ENCODE measurements around the gene DNM1L. TPM values are rescaled to one million over a fixed set of nuclear protein-coding genes. Genes with fewer than 3 reads are reported as not detected.

Gene DNM1L
- total and polyA plus RNA-seq, 9 of the 15 experiments (the other 6 are each of a cell fraction or from before 2014, with no cell fraction given) = 24.1 to 82.8 (median 61.5) TPM

- no peak for TF ChIP-seq FOXP4 (CRISPR knock-in tag; IDR thresholded peaks at IDR 0.05; ENCODE audit: borderline replicate concordance)
- TF ChIP-seq BCOR (IDR thresholded peaks at IDR 0.05) = no peak
- TF ChIP-seq NEUROD1 (IDR thresholded peaks at IDR 0.05; ENCODE audit: borderline replicate concordance, low read depth, low read length, partially characterized antibody) = no peak
- TF ChIP-seq CBX8 (IDR thresholded peaks at IDR 0.05; ENCODE audit: borderline replicate concordance, extremely low read depth, low read depth, low read length, poor library complexity, severe bottlenecking) = no peak
- no peak for TF ChIP-seq EZH2 (IDR thresholded peaks at IDR 0.05; ENCODE audit: borderline replicate concordance, low read depth, low read length)
- no peak for TF ChIP-seq POLR2B (IDR thresholded peaks at IDR 0.05; ENCODE audit: low read depth, partially characterized antibody)
- TF ChIP-seq OTX1 (CRISPR knock-in tag; IDR thresholded peaks at IDR 0.05) = no peak
These were observed 27.7 kb upstream of the DNM1L start (continued) for GRCh38 chr12:32651151-32651955.

GRCh38 chr12:32651956-32652210 is 27.2 kb upstream of the DNM1L start:
- ChIA-PET POLR2A (no interaction called here), CTCF (ENCODE audit: low intra/inter-chr PET ratio) (no interaction called here)
- H3K27me3 ChIP-seq (ENCODE audit: control insufficient read depth in 2 of 2, insufficient read depth in 2 of 2, low read length in 2 of 2) = peaks cover 6 to 25% of the 10 kb centered on the region in 2 experiments; a peak in 4 of 5 replicates
- H3K9me1 ChIP-seq (ENCODE audit: control insufficient read depth, insufficient read depth, low read length) = no peaks in the 10 kb centered on the region
- H3K4me1 ChIP-seq (replicated peaks in 1 of 2; ENCODE audit: control insufficient read depth in 2 of 2, insufficient read depth in 2 of 2, low read length in 2 of 2) = no peaks in the 10 kb centered on the region
- intact Hi-C loops (cut with micrococcal nuclease) = no loop called here
- no peak for ATAC-seq
- H4K20me1 ChIP-seq (replicated peaks; ENCODE audit: control insufficient read depth, insufficient read depth, low read length) = no peaks in the 10 kb centered on the region
- no peaks in the 10 kb centered on the region for H3K79me2 ChIP-seq (ENCODE audit: control insufficient read depth, insufficient read depth, low read length)
- no peak overlapping the region for H3K9ac ChIP-seq (ENCODE audit: insufficient read depth in 1 of 2, low read depth in 2 of 2, low read length in 2 of 2)
- H3K4me2 ChIP-seq (ENCODE audit: insufficient read depth, low read length) = no peak overlapping the region
- no peak overlapping the region for H3K4me3 ChIP-seq
- no peaks in the 10 kb centered on the region for H3K9me3 ChIP-seq (replicated peaks; ENCODE audit: control insufficient read depth, insufficient read depth, low read depth, low read length)
- no TSS peak for BruUV-seq (replicated peaks)
- WGBS (ENCODE audit: insufficient coverage, low coverage, missing lambda C conversion rate) = 0% methylated on average over 4 of the region's 4 CpGs
- FAIRE-seq = no peak
- no peak for DNase-seq (ENCODE audit: extremely low read depth in 1 of 4, low spot score in 3 of 4)
- H2AFZ ChIP-seq (ENCODE audit: low read depth, low read length) = no peak overlapping the region
- H3K27ac ChIP-seq (ENCODE audit: extremely low read depth, low read depth, low read length) = no peak overlapping the region
- no peaks in the 10 kb centered on the region for H3K36me3 ChIP-seq (ENCODE audit: control insufficient read depth, insufficient read depth, low read length)
- in situ Hi-C loops (cut with MboI) = loop anchor here (10.0 kb wide), 1 partner anchor 287 kb away; no protein-coding TSS in a partner anchor
- TF ChIP-seq SRSF1 (IDR thresholded peaks at IDR 0.05; ENCODE audit: low read depth, low read length) (no peak), NR2C2 (CRISPR knock-in tag; IDR thresholded peaks at IDR 0.05) (no peak), NR2C2 (tag; IDR thresholded peaks at IDR 0.05) (no peak), ZNF134 (CRISPR knock-in tag; conservative IDR thresholded peaks at IDR 0.05) (peak; percentile 86), LARP7 (IDR thresholded peaks at IDR 0.05) (no peak)
